Measurements from ENCODE around the gene AURKAIP1. TPM values are rescaled to one million over a fixed set of nuclear protein-coding genes. Genes with fewer than 3 reads are reported as not detected.

Gene AURKAIP1
- total RNA-seq, 4 donors from 2014 or later = 92.7 to 134 (median 123) TPM

DNA sequence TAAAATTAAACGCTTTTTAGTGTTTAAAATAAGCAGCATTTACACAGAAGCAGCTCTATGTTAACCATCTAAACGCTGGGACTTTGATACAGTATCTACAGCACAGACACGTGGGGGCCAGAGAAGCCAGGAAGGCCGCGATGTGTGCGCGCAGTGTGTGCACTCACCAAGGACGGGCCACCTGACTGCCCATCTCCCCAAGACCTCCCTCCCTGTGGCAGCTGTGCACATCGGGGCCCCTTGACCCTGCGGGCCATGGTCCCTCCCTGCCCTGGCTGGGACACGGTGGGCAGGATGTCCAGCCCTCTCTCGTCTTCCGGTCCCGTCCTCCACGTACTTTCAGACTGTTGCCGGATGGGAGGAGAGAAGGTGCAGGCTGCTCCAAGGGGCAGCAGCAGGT, 39.7 kb downstream of the AURKAIP1 start:
- H3K4me1 ChIP-seq = peaks cover 31 to 58% (median 33%) of the 10 kb centered on the region in 3 donors
- no peak overlapping the region for H3K27ac ChIP-seq
- intact Hi-C loops (cut with DNase I) = no loop called here
- H3K9me3 ChIP-seq = no peaks in the 10 kb centered on the region
- 84 to 85% methylated on average over 6 to 9 of the region's 16 CpGs for WGBS, 2 donors
- H3K27me3 ChIP-seq = peaks cover 0 to 9% (median 0%) of the 10 kb centered on the region in 4 donors
- peaks cover 25 to 53% (median 39%) of the 10 kb centered on the region in 3 donors for H3K36me3 ChIP-seq
- H3K4me3 ChIP-seq = no peak overlapping the region
- no peak for DNase-seq
- TF ChIP-seq CTCF (IDR thresholded peaks at IDR 0.05) (no peak), POLR2A (IDR thresholded peaks at IDR 0.05) (no peak)

DNA sequence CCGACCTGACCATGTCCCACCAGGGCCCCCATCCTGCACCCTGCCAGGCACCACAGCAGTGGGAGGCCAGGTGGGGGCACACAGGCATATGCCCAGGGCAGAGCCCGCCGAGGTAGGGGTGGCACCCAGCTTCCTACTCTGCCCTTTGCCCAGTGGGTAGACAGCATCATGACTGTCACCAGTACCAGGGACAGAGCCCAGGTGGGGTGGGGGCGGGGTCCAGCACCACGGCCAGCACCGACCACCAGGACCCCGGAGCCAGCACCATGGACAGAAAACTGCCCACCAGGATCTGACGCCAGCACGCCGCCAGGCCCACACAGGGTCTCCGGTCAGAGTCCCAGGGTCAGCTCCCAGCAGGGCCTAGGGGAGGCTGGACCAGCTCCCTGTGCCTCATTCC, 40.2 kb downstream of the AURKAIP1 start:
- no peak for TF ChIP-seq POLR2A (IDR thresholded peaks at IDR 0.05)
- no peak for TF ChIP-seq CTCF (IDR thresholded peaks at IDR 0.05)
- DNase-seq = no peak
- H3K4me1 ChIP-seq = peaks cover 31 to 62% (median 33%) of the 10 kb centered on the region in 3 donors
- H3K36me3 ChIP-seq = peaks cover 25 to 48% (median 34%) of the 10 kb centered on the region in 3 donors
- WGBS, 2 donors = 94 to 100% methylated on average over 1 to 3 of the region's 11 CpGs
- H3K9me3 ChIP-seq = no peaks in the 10 kb centered on the region
- H3K27ac ChIP-seq = no peak overlapping the region
- intact Hi-C loops (cut with DNase I) = no loop called here
- peaks cover 0 to 9% (median 0%) of the 10 kb centered on the region in 4 donors for H3K27me3 ChIP-seq
- no peak overlapping the region for H3K4me3 ChIP-seq

GRCh38 chr1:1333551-1334241, 41.3 kb downstream of the AURKAIP1 start:
- H3K4me1 ChIP-seq = peaks cover 31 to 61% (median 33%) of the 10 kb centered on the region in 3 donors
- intact Hi-C loops (cut with DNase I) = no loop called here
- 94% methylated on average over 8 of the region's 36 CpGs; no CpG with 5 or more reads in 1 of the 2 donors for WGBS, 2 donors
- H3K27ac ChIP-seq = peak overlapping the region in 3 of 4 donors; percentile 23 to 53 (median 51)
- DNase-seq = no peak
- TF ChIP-seq POLR2A (IDR thresholded peaks at IDR 0.05) (no peak), CTCF (IDR thresholded peaks at IDR 0.05) (no peak)
- H3K4me3 ChIP-seq = peak overlapping the region in 3 of 4 donors; percentile 18 to 23 (median 18)
- H3K27me3 ChIP-seq = peaks cover 0 to 9% (median 0%) of the 10 kb centered on the region in 4 donors
- H3K9me3 ChIP-seq = no peaks in the 10 kb centered on the region
- H3K36me3 ChIP-seq = peaks cover 16 to 40% (median 27%) of the 10 kb centered on the region in 3 donors

GRCh38 chr1:1332774-1333480, 42.1 kb downstream of the AURKAIP1 start:
- H3K27me3 ChIP-seq = peaks cover 0 to 9% (median 0%) of the 10 kb centered on the region in 4 donors
- H3K4me3 ChIP-seq = peak overlapping the region in 3 of 4 donors; percentile 18 to 23 (median 18)
- peaks cover 31 to 54% (median 33%) of the 10 kb centered on the region in 3 donors for H3K4me1 ChIP-seq
- intact Hi-C loops (cut with DNase I) = no loop called here
- 31% methylated on average over 8 of the region's 48 CpGs; no CpG with 5 or more reads in 1 of the 2 donors for WGBS, 2 donors
- H3K27ac ChIP-seq = peak overlapping the region in 3 of 4 donors; percentile 23 to 53 (median 51)
- peaks cover 12 to 40% (median 27%) of the 10 kb centered on the region in 3 donors for H3K36me3 ChIP-seq
- TF ChIP-seq POLR2A (IDR thresholded peaks at IDR 0.05) (no peak), CTCF (IDR thresholded peaks at IDR 0.05) (no peak)
- DNase-seq = no peak
- no peaks in the 10 kb centered on the region for H3K9me3 ChIP-seq

All from esophagus squamous epithelium (tissue), 5 donors.